Endodermal cell (in vitro differentiated cells): ENCODE measurements around the gene EPS8L2. TPM values are rescaled to one million over a fixed set of nuclear protein-coding genes. Genes with fewer than 3 reads are reported as not detected.
A peak's percentile ranks its signal among the peaks of the same experiment; 100 is the strongest.

ENCODE experiments used
- DNase-seq: peaks from one replicate; pipeline ENCODE4 v3.0.0-alpha.2; 2017
- H3K27ac ChIP-seq: 2 replicates; pipeline ENCODE4 v1.5.1; 2013; ENCODE audit warnings: mild to moderate bottlenecking, low read depth, low read length, moderate library complexity
- H3K27me3 ChIP-seq: 2 replicates; pipeline ENCODE4 v1.6.1; 2013; ENCODE audit warnings: mild to moderate bottlenecking, low read length, moderate library complexity; ENCODE audit not compliant: insufficient read depth, control insufficient read depth, poor library complexity, severe bottlenecking
- H3K36me3 ChIP-seq: 2 replicates; pipeline ENCODE4 v1.7.0; 2013; ENCODE audit warnings: mild to moderate bottlenecking, low read length, moderate library complexity; ENCODE audit not compliant: control insufficient read depth, insufficient read depth
- H3K4me1 ChIP-seq: one replicate; pipeline ENCODE4 v1.7.0; 2013; ENCODE audit warnings: low read length; ENCODE audit not compliant: control insufficient read depth, insufficient read depth
- H3K4me3 ChIP-seq: 2 replicates; pipeline ENCODE4 v1.5.1; 2013; ENCODE audit warnings: mild to moderate bottlenecking, low read length, moderate library complexity
- H3K9ac ChIP-seq: 2 replicates; pipeline ENCODE4 v1.6.1; 2013; ENCODE audit warnings: mild to moderate bottlenecking, low read length, moderate library complexity; ENCODE audit not compliant: poor library complexity, severe bottlenecking; ENCODE audit errors: extremely low read depth
- H3K9me3 ChIP-seq: 2 replicates; pipeline ENCODE4 v1.6.1; 2013; ENCODE audit warnings: mild to moderate bottlenecking, low read length, moderate library complexity; ENCODE audit not compliant: control insufficient read depth
- H3K27ac Mint-ChIP-seq: 2 replicates; pipeline ENCODE4 v1.8.0; 2020; ENCODE audit warnings: mixed read lengths
- H3K27me3 Mint-ChIP-seq: 2 replicates; pipeline ENCODE4 v1.8.0; 2021; ENCODE audit warnings: mild to moderate bottlenecking, mixed read lengths; ENCODE audit not compliant: insufficient read depth
- H3K36me3 Mint-ChIP-seq: 2 replicates; pipeline ENCODE4 v1.8.0; 2020; ENCODE audit warnings: low read depth, mixed read lengths
- H3K4me1 Mint-ChIP-seq: 2 replicates; pipeline ENCODE4 v1.8.0; 2020; ENCODE audit warnings: mixed read lengths
- H3K4me3 Mint-ChIP-seq: 2 replicates; pipeline ENCODE4 v1.8.0; 2020; ENCODE audit warnings: mild to moderate bottlenecking, moderate library complexity, mixed read lengths
- H3K9me3 Mint-ChIP-seq: 2 replicates; pipeline ENCODE4 v1.8.0; 2020; ENCODE audit warnings: mild to moderate bottlenecking, mixed read lengths
- CTCF ChIP-seq: fragments of 200-600 bp; sonication (generic); conservative IDR thresholded peaks from 2 replicates; pipeline ENCODE4 v1.5.0; 2021; ENCODE audit warnings: antibody characterized with exemption, mild to moderate bottlenecking
- WGBS, 2 experiments: methylation state at CpG; one replicate each; pipeline versions ENCODE4 v1.1.5 to v1.1.7; 2013; ENCODE audit warnings: missing lambda C conversion rate in 2 of 2, mixed read lengths in 1 of 2; ENCODE audit not compliant: insufficient coverage in 1 of 2, insufficient read length in 1 of 2; 5-methylcytosine and 5-hydroxymethylcytosine counted together
- total RNA-seq, 2 donors: library from RNA; stranded (reverse); fragmentation: NEBNext Ultra II Directional in 1 of 2; extraction: Animal tissue kit (Norgen Biotek cat#: 25700) in 1 of 2; gene quantifications; 2 replicates in 1 of 2; 3 replicates in 1 of 2; pipeline ENCODE4 v1.2.1, GENCODE V29; 2021

The EPS8L2 gene
- total RNA-seq, 2 donors from 2014 or later: 26.2 to 28.0 TPM

GRCh38 chr11:776561-777287 lies 70.7 kb downstream of the EPS8L2 start:
- H3K4me1 ChIP-seq: peaks cover 8% of the 10 kb centered on the region
- DNase-seq: peak; percentile 91
- no peak for TF ChIP-seq CTCF
- Mint-ChIP-seq H3K9me3 (no peaks in the 10 kb centered on the region), H3K4me1 (peaks cover 8% of the 10 kb centered on the region), H3K27me3 (no peaks in the 10 kb centered on the region), H3K36me3 (peaks cover 11% of the 10 kb centered on the region), H3K4me3 (peak overlapping the region; percentile 75), H3K27ac (peak overlapping the region; percentile 58)
- peak overlapping the region; percentile 76 for H3K27ac ChIP-seq
- H3K36me3 ChIP-seq: peaks cover 21% of the 10 kb centered on the region
- 0% methylated on average over 13 to 47 of the region's 65 CpGs for WGBS, 2 experiments
- peak overlapping the region; percentile 87 for H3K4me3 ChIP-seq
- peak overlapping the region; percentile 63 for H3K9ac ChIP-seq
- H3K27me3 ChIP-seq: no peaks in the 10 kb centered on the region
- H3K9me3 ChIP-seq: no peaks in the 10 kb centered on the region

Other genes with a start within 250 kb of the EPS8L2 start
- gene RNH1, start 199.0 kb upstream of the EPS8L2 start, total RNA-seq: 10 to 100 TPM; 42.7 to 43.2 TPM
- 10 to 100 TPM; 64.8 to 68.2 TPM for gene HRAS, start 170.7 kb upstream of the EPS8L2 start, total RNA-seq
- gene LRRC56, start 168.7 kb upstream of the EPS8L2 start, total RNA-seq: 1 to 10 TPM; 3.0 to 4.3 TPM
- 10 to 100 TPM in 1 of 2 donors, 1 to 10 TPM in 1; 8.5 to 13.3 TPM for gene LMNTD2, start 145.5 kb upstream of the EPS8L2 start, total RNA-seq
- 10 to 100 TPM; 34.2 to 36.3 TPM for gene RASSF7, start 145.3 kb upstream of the EPS8L2 start, total RNA-seq
- gene PHRF1, start 129.8 kb upstream of the EPS8L2 start, total RNA-seq: 10 to 100 TPM; 43.4 to 48.0 TPM
- 10 to 100 TPM in 1 of 2 donors, 1 to 10 TPM in 1; 9.3 to 16.8 TPM for gene IRF7, start 90.3 kb upstream of the EPS8L2 start, total RNA-seq
- under 1 TPM; 0.13 to 0.27 TPM for gene CDHR5, start 81.3 kb upstream of the EPS8L2 start, total RNA-seq
- gene SCT, start 79.0 kb upstream of the EPS8L2 start, total RNA-seq: 1 to 10 TPM; 3.9 to 6.1 TPM
- gene DRD4, start 69.0 kb upstream of the EPS8L2 start, total RNA-seq: 1 to 10 TPM; 1.8 to 2.7 TPM
- 10 to 100 TPM; 44.1 to 51.9 TPM for gene DEAF1, start 11.0 kb upstream of the EPS8L2 start, total RNA-seq
- gene TMEM80, start 10.4 kb upstream of the EPS8L2 start, total RNA-seq: 10 to 100 TPM; 13.2 to 19.1 TPM
- 100 to 1,000 TPM; 177 to 221 TPM for gene TALDO1, start 41.2 kb downstream of the EPS8L2 start, total RNA-seq
- gene GATD1, start 71.3 kb downstream of the EPS8L2 start, total RNA-seq: 10 to 100 TPM; 57.2 to 63.2 TPM
- not detected for gene CEND1, start 83.9 kb downstream of the EPS8L2 start, total RNA-seq
- 10 to 100 TPM; 46.5 to 56.2 TPM for gene SLC25A22, start 92.0 kb downstream of the EPS8L2 start, total RNA-seq
- gene PIDD1, start 99.0 kb downstream of the EPS8L2 start, total RNA-seq: 10 to 100 TPM; 39.9 to 48.8 TPM
- gene RPLP2, start 103.7 kb downstream of the EPS8L2 start, total RNA-seq: 1,000 to 10,000 TPM; 1,966 to 2,020 TPM
- gene PNPLA2, start 112.7 kb downstream of the EPS8L2 start, total RNA-seq: 10 to 100 TPM; 77.0 to 77.6 TPM
- gene CRACR2B, start 121.7 kb downstream of the EPS8L2 start, total RNA-seq: 10 to 100 TPM; 22.3 to 28.1 TPM
- 100 to 1,000 TPM; 139 to 165 TPM for gene CD151, start 126.7 kb downstream of the EPS8L2 start, total RNA-seq
- 100 to 1,000 TPM; 139 to 148 TPM for gene POLR2L, start 136.3 kb downstream of the EPS8L2 start, total RNA-seq
- 10 to 100 TPM; 56.8 to 71.1 TPM for gene TSPAN4, start 136.6 kb downstream of the EPS8L2 start, total RNA-seq
- gene CHID1, start 204.6 kb downstream of the EPS8L2 start, total RNA-seq: 10 to 100 TPM; 82.0 to 83.5 TPM
- gene AP2A2, start 219.6 kb downstream of the EPS8L2 start, total RNA-seq: 10 to 100 TPM; 79.4 to 97.7 TPM